Activated CD8-positive, alpha-beta memory T cell treated with anti-CD3 and anti-CD28 coated beads, Interleukin-2, amount 50 U/mL, for 48 hours (primary cell): ENCODE measurements around the gene PHACTR1.
"Not testable (repeated sequence)": the region's sequence is repeated elsewhere in the genome, so short reads cannot be mapped to it uniquely, and the experiment has no call there.

Experiments used
- DNase-seq: peaks from one replicate; pipeline ENCODE4 v3.0.0-alpha.2; 2020

The PHACTR1 gene

GRCh38 chr6:13299403-13299821 lies 582.8 kb downstream of the PHACTR1 start:
- DNase-seq = no peak

GRCh38 chr6:13299918-13300317 lies 583.4 kb downstream of the PHACTR1 start:
- DNase-seq = no peak

- DNase-seq = no peak
Measured at GRCh38 chr6:13300643-13301590, 584.4 kb downstream of the PHACTR1 start.

- no peak for DNase-seq
Measured at GRCh38 chr6:13302291-13302690, 585.7 kb downstream of the PHACTR1 start.

GRCh38 chr6:13302751-13303667 lies 586.4 kb downstream of the PHACTR1 start:
- peak; percentile 60 for DNase-seq

- peak; percentile 57 for DNase-seq
Measured at GRCh38 chr6:13303668-13304017, 587.1 kb downstream of the PHACTR1 start.

GRCh38 chr6:13304101-13304500 lies 587.5 kb downstream of the PHACTR1 start:
- no peak for DNase-seq

- DNase-seq = no peak
Measured at GRCh38 chr6:13304580-13305260, 588.2 kb downstream of the PHACTR1 start.

GRCh38 chr6:13305288-13305687 lies 588.7 kb downstream of the PHACTR1 start:
- no peak for DNase-seq

GRCh38 chr6:13305791-13306190 lies 589.2 kb downstream of the PHACTR1 start:
- DNase-seq = no peak

- DNase-seq = no peak
Measured at GRCh38 chr6:13307508-13307995, 591.0 kb downstream of the PHACTR1 start.

- DNase-seq = no peak
Measured at GRCh38 chr6:13308332-13308731, 591.8 kb downstream of the PHACTR1 start.

GRCh38 chr6:13311155-13311554 lies 594.6 kb downstream of the PHACTR1 start:
- no peak for DNase-seq

- no peak for DNase-seq
Measured at GRCh38 chr6:13314806-13315205, 598.2 kb downstream of the PHACTR1 start.

- no peak for DNase-seq
Measured at GRCh38 chr6:13315896-13316295, 599.3 kb downstream of the PHACTR1 start.

GRCh38 chr6:13318821-13319220 lies 602.3 kb downstream of the PHACTR1 start:
- DNase-seq = no peak

- DNase-seq = no peak
Measured at GRCh38 chr6:13319891-13320564, 603.5 kb downstream of the PHACTR1 start.

GRCh38 chr6:13326031-13326586 lies 609.5 kb downstream of the PHACTR1 start:
- not testable (repeated sequence) for DNase-seq

- DNase-seq = no peak
Measured at GRCh38 chr6:13327691-13328075, 611.1 kb downstream of the PHACTR1 start.

- peak; percentile 97 for DNase-seq
Measured at GRCh38 chr6:13328076-13328874, 611.7 kb downstream of the PHACTR1 start, which contains the start of gene TBC1D7. TSS of gene TBC1D7 (minus strand) at chr6:13328537. CDS start at chr6:13326898, 1,639 bp downstream.

- no peak for DNase-seq
Measured at GRCh38 chr6:13328875-13329183, 612.3 kb downstream of the PHACTR1 start.
